ENCODE measurements around the gene SNX8.

The SNX8 gene

DNA sequence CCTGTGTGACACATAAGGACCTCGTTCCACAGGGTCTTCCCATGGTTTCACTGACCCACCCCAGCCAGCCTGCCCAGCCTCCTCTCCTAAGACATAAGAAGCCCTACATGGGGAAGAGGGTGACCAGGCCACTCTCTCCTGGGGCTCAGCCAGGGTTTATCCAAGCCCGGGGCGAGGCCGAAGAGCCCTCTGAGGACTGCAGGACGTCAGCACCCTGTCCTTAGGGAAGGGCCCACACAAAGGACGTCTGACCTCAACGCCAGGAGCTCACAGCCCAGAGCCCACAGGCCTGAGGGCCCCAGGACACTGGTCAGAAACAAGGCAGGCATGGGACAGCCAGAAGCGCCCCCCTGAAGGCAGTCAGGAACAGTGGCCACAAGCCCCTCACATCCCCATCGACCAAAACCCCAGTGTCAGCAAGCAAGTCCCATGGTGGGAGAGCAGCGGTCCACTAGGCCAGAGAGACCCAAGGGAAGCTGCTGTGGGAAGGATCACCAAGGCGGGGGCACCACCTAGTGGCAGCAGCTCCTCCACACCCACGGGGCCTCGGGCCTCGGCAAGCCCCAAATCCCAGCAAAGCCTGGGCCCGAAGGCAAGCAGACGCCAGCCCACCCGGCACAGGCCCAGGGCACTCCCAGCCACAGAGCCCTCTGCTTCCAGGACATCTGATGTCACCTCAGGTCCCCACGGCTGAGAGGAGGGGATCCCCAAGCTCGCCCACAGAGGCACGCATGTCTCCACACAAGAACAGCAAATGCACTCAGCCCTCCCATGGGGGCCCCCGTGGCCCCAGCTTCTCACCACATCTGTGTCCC, 104.9 kb downstream of the SNX8 start:
- no peaks in the 10 kb centered on the region for H3K9me3 ChIP-seq (ENCODE audit: control insufficient read depth, insufficient read depth, low read length)
- no peaks in the 10 kb centered on the region for H3K27me3 ChIP-seq (ENCODE audit: control insufficient read depth, insufficient read depth, low read length)
- no peaks in the 10 kb centered on the region for H3K4me1 ChIP-seq (ENCODE audit: control insufficient read depth, insufficient read depth, low read length)
- no peak overlapping the region for H3K9ac ChIP-seq (ENCODE audit: low read depth, low read length)
- no peak overlapping the region for H3K27ac ChIP-seq (ENCODE audit: low read depth, low read length)
- peaks cover 71% of the 10 kb centered on the region for H3K36me3 ChIP-seq (ENCODE audit: control insufficient read depth, insufficient read depth, low read length)
- H3K4me3 ChIP-seq (ENCODE audit: low read depth, low read length): no peak overlapping the region

DNA sequence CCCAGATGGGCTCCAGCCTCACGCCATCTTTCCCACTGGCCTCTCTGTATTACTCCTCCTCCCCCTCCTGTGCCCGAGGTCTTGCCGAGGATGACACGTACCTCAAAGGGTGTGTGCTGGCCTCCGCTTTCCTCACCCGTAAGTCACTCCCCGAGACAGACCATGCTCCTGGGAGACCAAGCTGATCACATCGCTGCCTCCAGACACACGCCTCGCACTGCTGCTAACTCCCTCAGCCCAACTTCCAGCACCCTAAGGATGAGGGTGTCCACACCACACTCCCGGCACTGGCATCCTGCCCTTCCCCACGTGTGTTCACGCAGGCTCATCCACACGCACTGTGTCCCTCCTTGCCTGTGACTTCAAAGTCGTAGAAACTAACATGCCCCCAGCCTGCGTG, 105.5 kb downstream of the SNX8 start:
- no peak overlapping the region for H3K4me3 ChIP-seq (ENCODE audit: low read depth, low read length)
- H3K27ac ChIP-seq (ENCODE audit: low read depth, low read length): no peak overlapping the region
- H3K4me1 ChIP-seq (ENCODE audit: control insufficient read depth, insufficient read depth, low read length): no peaks in the 10 kb centered on the region
- no peaks in the 10 kb centered on the region for H3K9me3 ChIP-seq (ENCODE audit: control insufficient read depth, insufficient read depth, low read length)
- H3K27me3 ChIP-seq (ENCODE audit: control insufficient read depth, insufficient read depth, low read length): no peaks in the 10 kb centered on the region
- H3K9ac ChIP-seq (ENCODE audit: low read depth, low read length): no peak overlapping the region
- H3K36me3 ChIP-seq (ENCODE audit: control insufficient read depth, insufficient read depth, low read length): peaks cover 66% of the 10 kb centered on the region

DNA sequence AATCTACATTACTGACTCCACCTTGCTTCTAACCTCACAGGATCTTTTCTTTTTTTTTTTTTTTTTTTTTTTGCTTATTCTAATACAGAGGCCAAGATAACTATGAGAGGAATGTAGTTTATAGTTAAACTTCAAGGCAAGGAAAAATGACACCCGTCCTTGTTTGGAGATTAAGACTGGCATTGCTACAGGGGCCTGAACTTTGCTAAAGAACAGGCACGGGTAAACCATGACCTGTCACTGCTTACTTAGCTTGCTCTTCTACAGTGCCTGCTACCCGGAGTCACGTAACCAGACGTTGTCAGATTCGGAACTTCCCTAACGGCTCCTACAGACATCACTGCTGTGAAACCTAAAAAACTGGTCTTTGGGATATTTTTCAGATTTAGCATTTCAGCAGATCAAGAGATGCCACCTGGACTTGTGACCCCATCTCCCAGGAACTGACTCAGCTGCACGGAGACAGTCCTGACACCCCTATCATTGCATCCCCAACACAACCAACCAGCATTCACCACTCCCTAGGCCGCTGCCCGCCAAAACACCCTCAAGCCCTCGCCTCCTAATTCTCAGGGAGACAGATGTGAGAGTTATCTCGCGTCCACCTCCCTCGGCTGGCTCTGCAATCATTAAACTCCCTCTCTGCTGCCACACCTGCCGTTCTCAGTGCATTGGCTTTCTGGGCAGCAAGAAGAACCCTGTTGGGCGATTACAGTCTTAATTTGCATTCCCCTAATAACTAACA, 109.0 kb downstream of the SNX8 start:
- Histone ChIP-seq H3K4me3 (ENCODE audit: low read depth, low read length) (no peak overlapping the region), H3K36me3 (ENCODE audit: control insufficient read depth, insufficient read depth, low read length) (peaks cover 40% of the 10 kb centered on the region), H3K9ac (ENCODE audit: low read depth, low read length) (no peak overlapping the region), H3K4me1 (ENCODE audit: control insufficient read depth, insufficient read depth, low read length) (no peaks in the 10 kb centered on the region), H3K27me3 (ENCODE audit: control insufficient read depth, insufficient read depth, low read length) (no peaks in the 10 kb centered on the region), H3K27ac (ENCODE audit: low read depth, low read length) (no peak overlapping the region), H3K9me3 (ENCODE audit: control insufficient read depth, insufficient read depth, low read length) (no peaks in the 10 kb centered on the region)

- Histone ChIP-seq H3K4me1 (ENCODE audit: control insufficient read depth, insufficient read depth, low read length) (no peaks in the 10 kb centered on the region), H3K36me3 (ENCODE audit: control insufficient read depth, insufficient read depth, low read length) (peaks cover 47% of the 10 kb centered on the region)
Measured at GRCh38 chr7:2204446-2204845, 109.8 kb downstream of the SNX8 start.

GRCh38 chr7:2203766-2204300, 110.4 kb downstream of the SNX8 start:
- no peak overlapping the region for H3K9ac ChIP-seq (ENCODE audit: low read depth, low read length)
- no peaks in the 10 kb centered on the region for H3K9me3 ChIP-seq (ENCODE audit: control insufficient read depth, insufficient read depth, low read length)
- H3K36me3 ChIP-seq (ENCODE audit: control insufficient read depth, insufficient read depth, low read length): peaks cover 51% of the 10 kb centered on the region
- no peaks in the 10 kb centered on the region for H3K4me1 ChIP-seq (ENCODE audit: control insufficient read depth, insufficient read depth, low read length)
- H3K27ac ChIP-seq (ENCODE audit: low read depth, low read length): no peak overlapping the region
- H3K27me3 ChIP-seq (ENCODE audit: control insufficient read depth, insufficient read depth, low read length): no peaks in the 10 kb centered on the region
- no peak overlapping the region for H3K4me3 ChIP-seq (ENCODE audit: low read depth, low read length)

More at GRCh38 chr7:2204446-2204845, 109.8 kb downstream of the SNX8 start:
- Histone ChIP-seq H3K27ac (ENCODE audit: low read depth, low read length) (no peak overlapping the region), H3K27me3 (ENCODE audit: control insufficient read depth, insufficient read depth, low read length) (no peaks in the 10 kb centered on the region), H3K9me3 (ENCODE audit: control insufficient read depth, insufficient read depth, low read length) (no peaks in the 10 kb centered on the region), H3K9ac (ENCODE audit: low read depth, low read length) (no peak overlapping the region), H3K4me3 (ENCODE audit: low read depth, low read length) (no peak overlapping the region)

DNA sequence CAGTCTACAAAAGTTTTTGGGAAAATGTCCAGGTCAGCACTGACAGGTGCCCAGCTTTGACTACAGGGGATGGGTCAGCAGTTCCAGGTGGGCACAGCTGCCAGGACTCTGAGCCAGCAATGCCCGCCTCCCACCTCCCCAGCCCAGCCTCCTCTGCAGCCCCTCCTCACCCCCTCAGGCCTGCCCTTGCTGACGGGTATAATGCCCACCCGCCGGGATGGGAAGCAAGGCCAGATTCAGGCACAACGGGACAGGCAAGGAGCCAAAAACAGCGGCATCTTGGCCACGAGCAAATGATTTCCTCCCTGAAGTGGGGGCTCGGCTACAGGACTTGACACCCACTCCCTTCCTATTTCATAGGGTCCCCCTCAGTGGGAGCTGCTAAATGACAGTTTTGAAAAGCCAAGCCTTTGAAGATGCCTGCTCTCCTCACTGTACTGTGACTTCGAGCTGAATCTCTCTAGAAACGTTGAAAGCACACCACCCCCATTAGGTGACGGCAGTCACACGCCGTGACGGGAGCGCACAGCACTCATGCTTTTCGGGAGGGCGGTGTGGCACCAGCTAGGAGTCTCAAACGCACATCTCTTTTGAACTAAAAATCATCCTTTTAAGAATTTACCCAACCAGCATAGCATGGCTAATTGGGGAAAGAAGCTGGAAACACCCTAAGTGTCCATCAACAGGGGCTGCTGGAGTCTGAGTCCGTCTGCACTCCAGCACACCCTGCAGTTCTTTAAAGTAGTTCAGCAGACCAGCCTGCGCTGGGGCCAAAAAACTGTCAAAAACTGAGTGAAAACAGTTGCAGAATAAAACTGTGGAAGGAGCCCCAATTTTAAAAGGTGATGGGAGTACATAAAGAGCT, 111.1 kb downstream of the SNX8 start:
- H3K27ac ChIP-seq (ENCODE audit: low read depth, low read length): no peak overlapping the region
- H3K9me3 ChIP-seq (ENCODE audit: control insufficient read depth, insufficient read depth, low read length): no peaks in the 10 kb centered on the region
- H3K4me1 ChIP-seq (ENCODE audit: control insufficient read depth, insufficient read depth, low read length): no peaks in the 10 kb centered on the region
- no peaks in the 10 kb centered on the region for H3K27me3 ChIP-seq (ENCODE audit: control insufficient read depth, insufficient read depth, low read length)
- H3K4me3 ChIP-seq (ENCODE audit: low read depth, low read length): no peak overlapping the region
- H3K36me3 ChIP-seq (ENCODE audit: control insufficient read depth, insufficient read depth, low read length): peaks cover 46% of the 10 kb centered on the region
- no peak overlapping the region for H3K9ac ChIP-seq (ENCODE audit: low read depth, low read length)

- H3K36me3 ChIP-seq (ENCODE audit: control insufficient read depth, insufficient read depth, low read length): peaks cover 38% of the 10 kb centered on the region
- H3K9ac ChIP-seq (ENCODE audit: low read depth, low read length): no peak overlapping the region; the same call in 1 of the 2 replicates
- no peak overlapping the region for H3K27ac ChIP-seq (ENCODE audit: low read depth, low read length)
- H3K9me3 ChIP-seq (ENCODE audit: control insufficient read depth, insufficient read depth, low read length): no peaks in the 10 kb centered on the region
- no peaks in the 10 kb centered on the region for H3K27me3 ChIP-seq (ENCODE audit: control insufficient read depth, insufficient read depth, low read length)
- no peak overlapping the region for H3K4me3 ChIP-seq (ENCODE audit: low read depth, low read length)
- H3K4me1 ChIP-seq (ENCODE audit: control insufficient read depth, insufficient read depth, low read length): no peaks in the 10 kb centered on the region
Measured at GRCh38 chr7:2202361-2202761, 111.9 kb downstream of the SNX8 start.

All from HUES48 (cell line).